ENCODE data around the gene NSUN6.
A peak's percentile ranks its signal among the peaks of the same experiment; 100 is the strongest.

The NSUN6 gene

GRCh38 chr10:18620856-18621255 is 30.5 kb downstream of the NSUN6 start:
- H3K4me3 ChIP-seq (ENCODE audit: low read depth, low read length) = no peak overlapping the region
- no peak for DNase-seq (ENCODE audit: low read depth)
- TF ChIP-seq, protein P1, sequence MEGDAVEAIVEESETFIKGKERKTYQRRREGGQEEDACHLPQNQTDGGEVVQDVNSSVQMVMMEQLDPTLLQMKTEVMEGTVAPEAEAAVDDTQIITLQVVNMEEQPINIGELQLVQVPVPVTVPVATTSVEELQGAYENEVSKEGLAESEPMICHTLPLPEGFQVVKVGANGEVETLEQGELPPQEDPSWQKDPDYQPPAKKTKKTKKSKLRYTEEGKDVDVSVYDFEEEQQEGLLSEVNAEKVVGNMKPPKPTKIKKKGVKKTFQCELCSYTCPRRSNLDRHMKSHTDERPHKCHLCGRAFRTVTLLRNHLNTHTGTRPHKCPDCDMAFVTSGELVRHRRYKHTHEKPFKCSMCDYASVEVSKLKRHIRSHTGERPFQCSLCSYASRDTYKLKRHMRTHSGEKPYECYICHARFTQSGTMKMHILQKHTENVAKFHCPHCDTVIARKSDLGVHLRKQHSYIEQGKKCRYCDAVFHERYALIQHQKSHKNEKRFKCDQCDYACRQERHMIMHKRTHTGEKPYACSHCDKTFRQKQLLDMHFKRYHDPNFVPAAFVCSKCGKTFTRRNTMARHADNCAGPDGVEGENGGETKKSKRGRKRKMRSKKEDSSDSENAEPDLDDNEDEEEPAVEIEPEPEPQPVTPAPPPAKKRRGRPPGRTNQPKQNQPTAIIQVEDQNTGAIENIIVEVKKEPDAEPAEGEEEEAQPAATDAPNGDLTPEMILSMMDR (conservative IDR thresholded peaks at IDR 0.05; ENCODE audit: low read depth, low read length) = no peak

GRCh38 chr10:18619016-18619415 is 32.4 kb downstream of the NSUN6 start:
- DNase-seq (ENCODE audit: low read depth) = no peak
- TF ChIP-seq, protein P1 (conservative IDR thresholded peaks at IDR 0.05; ENCODE audit: low read depth, low read length) = no peak
- H3K4me3 ChIP-seq (ENCODE audit: low read depth, low read length) = no peak overlapping the region

- TF ChIP-seq, protein P1 (conservative IDR thresholded peaks at IDR 0.05; ENCODE audit: low read depth, low read length) = peak; percentile 21
- peak; percentile 24 for DNase-seq (ENCODE audit: low read depth)
- no peak overlapping the region for H3K4me3 ChIP-seq (ENCODE audit: low read depth, low read length)
These were observed 35.0 kb downstream of the NSUN6 start for GRCh38 chr10:18616337-18616736.

GRCh38 chr10:18615618-18616017 is 35.8 kb downstream of the NSUN6 start:
- TF ChIP-seq, protein P1 (conservative IDR thresholded peaks at IDR 0.05; ENCODE audit: low read depth, low read length) = no peak
- DNase-seq (ENCODE audit: low read depth) = peak; percentile 55
- H3K4me3 ChIP-seq (ENCODE audit: low read depth, low read length) = no peak overlapping the region

GRCh38 chr10:18611168-18611567 is 40.2 kb downstream of the NSUN6 start:
- no peak overlapping the region for H3K4me3 ChIP-seq (ENCODE audit: low read depth, low read length)
- TF ChIP-seq, protein P1 (conservative IDR thresholded peaks at IDR 0.05; ENCODE audit: low read depth, low read length) = no peak
- no peak for DNase-seq (ENCODE audit: low read depth)

DNA sequence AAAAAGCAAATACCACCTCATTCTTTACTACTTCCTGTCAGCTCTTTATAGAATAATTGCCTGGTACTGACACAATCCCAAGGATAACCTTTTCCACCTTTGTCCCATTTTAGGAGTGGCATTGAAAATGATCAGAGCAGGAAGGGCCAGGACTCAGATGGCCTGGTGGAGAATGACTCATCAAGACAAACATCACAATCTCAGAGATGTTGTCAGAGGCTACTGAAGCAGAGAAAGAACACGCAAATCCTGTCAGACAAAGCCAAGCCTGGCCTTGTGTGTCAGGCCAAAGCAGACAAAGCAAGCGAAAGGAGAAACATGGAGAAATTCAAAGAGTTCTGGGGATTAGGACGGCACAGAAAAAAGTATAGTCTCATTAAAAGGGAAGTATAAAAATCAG is 40.9 kb downstream of the NSUN6 start:
- DNase-seq (ENCODE audit: low read depth) = peak; percentile 87
- TF ChIP-seq, protein P1 (conservative IDR thresholded peaks at IDR 0.05; ENCODE audit: low read depth, low read length) = no peak
- no peak overlapping the region for H3K4me3 ChIP-seq (ENCODE audit: low read depth, low read length)

- no peak for DNase-seq (ENCODE audit: low read depth)
- H3K4me3 ChIP-seq (ENCODE audit: low read depth, low read length) = no peak overlapping the region
- TF ChIP-seq, protein P1 (conservative IDR thresholded peaks at IDR 0.05; ENCODE audit: low read depth, low read length) = no peak
These were observed 42.8 kb downstream of the NSUN6 start for GRCh38 chr10:18608596-18608995.
